ENCODE data around the gene RNF135. TPM values are rescaled to one million over a fixed set of nuclear protein-coding genes. Genes with fewer than 3 reads are reported as not detected.
"Not testable (repeated sequence)": the region's sequence is repeated elsewhere in the genome, so short reads cannot be mapped to it uniquely, and the experiment has no call there.

Gene RNF135
- total RNA-seq, 4 donors from 2014 or later: 29.0 to 35.9 (median 32.8) TPM

- H3K27ac ChIP-seq: no peak overlapping the region
- H3K4me3 ChIP-seq: no peak overlapping the region
- TF ChIP-seq, protein P1, sequence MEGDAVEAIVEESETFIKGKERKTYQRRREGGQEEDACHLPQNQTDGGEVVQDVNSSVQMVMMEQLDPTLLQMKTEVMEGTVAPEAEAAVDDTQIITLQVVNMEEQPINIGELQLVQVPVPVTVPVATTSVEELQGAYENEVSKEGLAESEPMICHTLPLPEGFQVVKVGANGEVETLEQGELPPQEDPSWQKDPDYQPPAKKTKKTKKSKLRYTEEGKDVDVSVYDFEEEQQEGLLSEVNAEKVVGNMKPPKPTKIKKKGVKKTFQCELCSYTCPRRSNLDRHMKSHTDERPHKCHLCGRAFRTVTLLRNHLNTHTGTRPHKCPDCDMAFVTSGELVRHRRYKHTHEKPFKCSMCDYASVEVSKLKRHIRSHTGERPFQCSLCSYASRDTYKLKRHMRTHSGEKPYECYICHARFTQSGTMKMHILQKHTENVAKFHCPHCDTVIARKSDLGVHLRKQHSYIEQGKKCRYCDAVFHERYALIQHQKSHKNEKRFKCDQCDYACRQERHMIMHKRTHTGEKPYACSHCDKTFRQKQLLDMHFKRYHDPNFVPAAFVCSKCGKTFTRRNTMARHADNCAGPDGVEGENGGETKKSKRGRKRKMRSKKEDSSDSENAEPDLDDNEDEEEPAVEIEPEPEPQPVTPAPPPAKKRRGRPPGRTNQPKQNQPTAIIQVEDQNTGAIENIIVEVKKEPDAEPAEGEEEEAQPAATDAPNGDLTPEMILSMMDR (IDR thresholded peaks at IDR 0.05): no peak
- TF ChIP-seq POLR2A (IDR thresholded peaks at IDR 0.05) (no peak), POLR2AphosphoS5 (IDR thresholded peaks at IDR 0.05) (no peak), EP300 (IDR thresholded peaks at IDR 0.05) (no peak)
- 93% methylated on average over 6 of the region's 6 CpGs for WGBS
- H3K27me3 ChIP-seq: no peaks in the 10 kb centered on the region
- H3K36me3 ChIP-seq: no peaks in the 10 kb centered on the region
- peak in 1 of 2 donors; percentile 48 for DNase-seq (ENCODE audit: low spot score in 2 of 2)
- no peaks in the 10 kb centered on the region for H3K4me1 ChIP-seq
- H3K9me3 ChIP-seq: no peaks in the 10 kb centered on the region
These were observed 13.1 kb upstream of the RNF135 start for GRCh38 chr17:30957741-30958140.

GRCh38 chr17:30958187-30958586 lies 12.7 kb upstream of the RNF135 start:
- no peak overlapping the region for H3K27ac ChIP-seq
- peak in 1 of 2 donors; percentile 35 for DNase-seq (ENCODE audit: low spot score in 2 of 2)
- TF ChIP-seq POLR2AphosphoS5 (IDR thresholded peaks at IDR 0.05) (no peak), EP300 (IDR thresholded peaks at IDR 0.05) (no peak), POLR2A (IDR thresholded peaks at IDR 0.05) (no peak)

GRCh38 chr17:30961209-30962188 lies 9.3 kb upstream of the RNF135 start:
- no peaks in the 10 kb centered on the region for H3K9me3 ChIP-seq
- H3K4me1 ChIP-seq: no peaks in the 10 kb centered on the region
- TF ChIP-seq, protein P1 (IDR thresholded peaks at IDR 0.05): no peak
- TF ChIP-seq POLR2AphosphoS5 (IDR thresholded peaks at IDR 0.05): no peak
- TF ChIP-seq EP300 (IDR thresholded peaks at IDR 0.05): no peak
- no peak for TF ChIP-seq POLR2A (IDR thresholded peaks at IDR 0.05)
- H3K27me3 ChIP-seq: no peaks in the 10 kb centered on the region
- DNase-seq (ENCODE audit: low spot score in 2 of 2): peak; percentile 24 to 25
- H3K27ac ChIP-seq: no peak overlapping the region
- no peak overlapping the region for H3K4me3 ChIP-seq
- no peaks in the 10 kb centered on the region for H3K36me3 ChIP-seq
- WGBS: 82% methylated on average over 9 of the region's 9 CpGs

More at GRCh38 chr17:30958187-30958586, 12.7 kb upstream of the RNF135 start:
- WGBS: 82% methylated on average over 7 of the region's 7 CpGs
- Histone ChIP-seq H3K9me3 (no peaks in the 10 kb centered on the region), H3K36me3 (no peaks in the 10 kb centered on the region), H3K4me1 (no peaks in the 10 kb centered on the region), H3K4me3 (no peak overlapping the region), H3K27me3 (no peaks in the 10 kb centered on the region)

- H3K4me1 ChIP-seq, H3K27ac ChIP-seq, H3K9me3 ChIP-seq, H3K27me3 ChIP-seq, H3K36me3 ChIP-seq, H3K4me3 ChIP-seq: not testable (repeated sequence)
- 93% methylated on average over 8 of the region's 8 CpGs for WGBS
- DNase-seq (ENCODE audit: low spot score in 2 of 2): peak in 1 of 2 donors; percentile 52
These were observed 6.5 kb upstream of the RNF135 start for GRCh38 chr17:30964312-30964711.

DNA sequence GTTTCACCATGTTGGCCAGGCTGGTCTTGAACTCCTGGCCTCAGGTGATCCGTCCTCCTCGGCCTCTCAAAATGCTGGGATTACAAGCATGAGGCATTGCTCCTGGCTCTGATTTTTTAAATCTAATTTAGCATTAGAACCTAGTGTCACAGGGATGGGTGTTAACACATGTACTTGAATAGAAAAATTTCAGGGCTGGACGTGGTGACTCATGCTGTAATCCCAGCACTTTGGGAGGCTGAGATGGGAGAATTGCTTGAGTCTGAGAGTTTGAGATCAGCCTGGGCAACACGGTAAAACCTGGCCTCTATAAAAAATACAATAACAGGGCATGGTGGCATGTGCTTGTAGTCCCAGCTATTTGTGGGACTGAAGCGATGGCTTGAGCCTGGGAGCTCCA lies 6.0 kb upstream of the RNF135 start:
- DNase-seq (ENCODE audit: low spot score in 2 of 2): peak in 1 of 2 donors; percentile 5
- H3K36me3 ChIP-seq: no peaks in the 10 kb centered on the region
- H3K4me1 ChIP-seq: peaks cover 1% of the 10 kb centered on the region
- no peak overlapping the region for H3K27ac ChIP-seq
- WGBS: 73% methylated on average over 5 of the region's 5 CpGs
- TF ChIP-seq, protein P1 (IDR thresholded peaks at IDR 0.05): no peak
- no peak for TF ChIP-seq POLR2A (IDR thresholded peaks at IDR 0.05)
- TF ChIP-seq EP300 (IDR thresholded peaks at IDR 0.05): no peak
- TF ChIP-seq POLR2AphosphoS5 (IDR thresholded peaks at IDR 0.05): no peak
- H3K9me3 ChIP-seq: no peaks in the 10 kb centered on the region
- no peaks in the 10 kb centered on the region for H3K27me3 ChIP-seq
- no peak overlapping the region for H3K4me3 ChIP-seq

- 86% methylated on average over 3 of the region's 3 CpGs for WGBS
- no peaks in the 10 kb centered on the region for H3K9me3 ChIP-seq
- H3K36me3 ChIP-seq: no peaks in the 10 kb centered on the region
- H3K4me3 ChIP-seq: no peak overlapping the region
- no peak for TF ChIP-seq POLR2A (IDR thresholded peaks at IDR 0.05)
- TF ChIP-seq EP300 (IDR thresholded peaks at IDR 0.05): no peak
- TF ChIP-seq POLR2AphosphoS5 (IDR thresholded peaks at IDR 0.05): no peak
- peaks cover 9% of the 10 kb centered on the region for H3K4me1 ChIP-seq
- H3K27ac ChIP-seq: no peak overlapping the region
- DNase-seq (ENCODE audit: low spot score in 2 of 2): peak in 1 of 2 donors; percentile 14
- no peaks in the 10 kb centered on the region for H3K27me3 ChIP-seq
These were observed 5.2 kb upstream of the RNF135 start for GRCh38 chr17:30965686-30966085.

GRCh38 chr17:30967911-30968310 lies 2.9 kb upstream of the RNF135 start:
- H3K27me3 ChIP-seq, H3K4me3 ChIP-seq, H3K9me3 ChIP-seq, H3K36me3 ChIP-seq, H3K27ac ChIP-seq: not testable (repeated sequence)
- H3K4me1 ChIP-seq: peaks cover 24% of the 10 kb centered on the region
- peak in 1 of 2 donors; percentile 28 for DNase-seq (ENCODE audit: low spot score in 2 of 2)
- 91% methylated on average over 13 of the region's 13 CpGs for WGBS
